ENCODE results near the gene STIM1. TPM values are rescaled to one million over a fixed set of nuclear protein-coding genes. Genes with fewer than 3 reads are reported as not detected.

The STIM1 gene
- total RNA-seq, 1 experiment from 2014 or later = 28.3 TPM

- H3K27ac ChIP-seq = no peak overlapping the region
Measured at GRCh38 chr11:3823303-3823702, 32.2 kb upstream of the STIM1 start.

GRCh38 chr11:3823762-3824506 lies 31.5 kb upstream of the STIM1 start:
- no TSS peak for BruUV-seq (replicated peaks)
- Histone ChIP-seq H4K20me1 (ENCODE audit: insufficient read depth) (no peaks in the 10 kb centered on the region), H3K4me2 (no peak overlapping the region), H3K27ac (no peak overlapping the region), H3F3A (ENCODE audit: insufficient read depth, low read depth) (no peaks in the 10 kb centered on the region; the same call in 1 of the 2 replicates), H2AFZ (no peak overlapping the region), H3K9me2 (ENCODE audit: insufficient read depth) (no peaks in the 10 kb centered on the region), H3K27me3 (ENCODE audit: insufficient read depth, low read depth) (no peaks in the 10 kb centered on the region), H3K36me3 (ENCODE audit: low read depth) (no peaks in the 10 kb centered on the region), H3K4me1 (replicated peaks; ENCODE audit: insufficient read depth) (no peaks in the 10 kb centered on the region), H3K4me3 (no peak overlapping the region), H3K9me3 (ENCODE audit: insufficient read depth, low read depth) (no peaks in the 10 kb centered on the region), H3K79me2 (ENCODE audit: low read depth) (no peaks in the 10 kb centered on the region)
- intact Hi-C loops (cut with micrococcal nuclease; ENCODE audit: unreplicated experiment) = no loop called here
- TF ChIP-seq EZH2 (IDR thresholded peaks at IDR 0.05; ENCODE audit: low read depth) (no peak), CTCF (conservative IDR thresholded peaks at IDR 0.05) (no peak)
- ChIA-PET CTCF (no interaction called here), POLR2A (ENCODE audit: unreplicated experiment) (no interaction called here)
- no peak for DNase-seq

More at GRCh38 chr11:3823303-3823702, 32.2 kb upstream of the STIM1 start:
- no peak overlapping the region for H3K4me2 ChIP-seq
- DNase-seq = no peak
- no TSS peak for BruUV-seq (replicated peaks)
- H3K36me3 ChIP-seq (ENCODE audit: low read depth) = no peaks in the 10 kb centered on the region
- ChIA-PET POLR2A (ENCODE audit: unreplicated experiment) (no interaction called here), CTCF (no interaction called here)
- TF ChIP-seq EZH2 (IDR thresholded peaks at IDR 0.05; ENCODE audit: low read depth) (no peak), CTCF (conservative IDR thresholded peaks at IDR 0.05) (no peak)
- H3K4me1 ChIP-seq (replicated peaks; ENCODE audit: insufficient read depth) = no peaks in the 10 kb centered on the region
- intact Hi-C loops (cut with micrococcal nuclease; ENCODE audit: unreplicated experiment) = no loop called here
- no peaks in the 10 kb centered on the region for H3K9me3 ChIP-seq (ENCODE audit: insufficient read depth, low read depth)
- no peaks in the 10 kb centered on the region for H3K27me3 ChIP-seq (ENCODE audit: insufficient read depth, low read depth)
- H3F3A ChIP-seq (ENCODE audit: insufficient read depth, low read depth) = no peaks in the 10 kb centered on the region; the same call in 1 of the 2 replicates
- H3K9me2 ChIP-seq (ENCODE audit: insufficient read depth) = no peaks in the 10 kb centered on the region
- H3K4me3 ChIP-seq = no peak overlapping the region
- H4K20me1 ChIP-seq (ENCODE audit: insufficient read depth) = no peaks in the 10 kb centered on the region
- H3K79me2 ChIP-seq (ENCODE audit: low read depth) = no peaks in the 10 kb centered on the region
- no peak overlapping the region for H2AFZ ChIP-seq

GRCh38 chr11:3824714-3825472 lies 30.6 kb upstream of the STIM1 start:
- Histone ChIP-seq H3K9me3 (ENCODE audit: insufficient read depth, low read depth) (no peaks in the 10 kb centered on the region), H3K4me1 (replicated peaks; ENCODE audit: insufficient read depth) (no peaks in the 10 kb centered on the region), H3K36me3 (ENCODE audit: low read depth) (no peaks in the 10 kb centered on the region), H4K20me1 (ENCODE audit: insufficient read depth) (no peaks in the 10 kb centered on the region), H3K4me3 (no peak overlapping the region), H3K9me2 (ENCODE audit: insufficient read depth) (no peaks in the 10 kb centered on the region), H3K79me2 (ENCODE audit: low read depth) (no peaks in the 10 kb centered on the region), H3F3A (ENCODE audit: insufficient read depth, low read depth) (no peaks in the 10 kb centered on the region; the same call in 1 of the 2 replicates), H2AFZ (no peak overlapping the region), H3K27me3 (ENCODE audit: insufficient read depth, low read depth) (no peaks in the 10 kb centered on the region), H3K27ac (no peak overlapping the region), H3K4me2 (no peak overlapping the region)
- intact Hi-C loops (cut with micrococcal nuclease; ENCODE audit: unreplicated experiment) = no loop called here
- ChIA-PET CTCF (no interaction called here), POLR2A (ENCODE audit: unreplicated experiment) (no interaction called here)
- DNase-seq = peak in 1 of 2 experiments; percentile 17
- TF ChIP-seq CTCF (conservative IDR thresholded peaks at IDR 0.05) = 0 out of 2 replicates have a peak, but pooled peaks have one; percentile 46
- no peak for TF ChIP-seq EZH2 (IDR thresholded peaks at IDR 0.05; ENCODE audit: low read depth)
- no TSS peak for BruUV-seq (replicated peaks)
